AG09309 (cell line): ENCODE measurements around the gene MAP6.

Source experiments
- DNase-seq: peaks from one replicate; pipeline ENCODE4 v3.0.0-alpha.2; 2010; ENCODE audit warnings: low read depth
- H3K4me3 ChIP-seq: 2 replicates; pipeline ENCODE4 v1.5.1; 2011; ENCODE audit warnings: mild to moderate bottlenecking, low read depth, low read length, moderate library complexity; ENCODE audit not compliant: control insufficient read depth
- TF ChIP-seq, protein P1 (sequence below): IDR thresholded peaks from 2 replicates; pipeline ENCODE4 v1.5.1; 2011; ENCODE audit warnings: mild to moderate bottlenecking, low read depth, low read length, inconsistent platforms; ENCODE audit not compliant: insufficient read depth, control insufficient read depth; ENCODE audit errors: missing control alignments

The MAP6 gene

DNA sequence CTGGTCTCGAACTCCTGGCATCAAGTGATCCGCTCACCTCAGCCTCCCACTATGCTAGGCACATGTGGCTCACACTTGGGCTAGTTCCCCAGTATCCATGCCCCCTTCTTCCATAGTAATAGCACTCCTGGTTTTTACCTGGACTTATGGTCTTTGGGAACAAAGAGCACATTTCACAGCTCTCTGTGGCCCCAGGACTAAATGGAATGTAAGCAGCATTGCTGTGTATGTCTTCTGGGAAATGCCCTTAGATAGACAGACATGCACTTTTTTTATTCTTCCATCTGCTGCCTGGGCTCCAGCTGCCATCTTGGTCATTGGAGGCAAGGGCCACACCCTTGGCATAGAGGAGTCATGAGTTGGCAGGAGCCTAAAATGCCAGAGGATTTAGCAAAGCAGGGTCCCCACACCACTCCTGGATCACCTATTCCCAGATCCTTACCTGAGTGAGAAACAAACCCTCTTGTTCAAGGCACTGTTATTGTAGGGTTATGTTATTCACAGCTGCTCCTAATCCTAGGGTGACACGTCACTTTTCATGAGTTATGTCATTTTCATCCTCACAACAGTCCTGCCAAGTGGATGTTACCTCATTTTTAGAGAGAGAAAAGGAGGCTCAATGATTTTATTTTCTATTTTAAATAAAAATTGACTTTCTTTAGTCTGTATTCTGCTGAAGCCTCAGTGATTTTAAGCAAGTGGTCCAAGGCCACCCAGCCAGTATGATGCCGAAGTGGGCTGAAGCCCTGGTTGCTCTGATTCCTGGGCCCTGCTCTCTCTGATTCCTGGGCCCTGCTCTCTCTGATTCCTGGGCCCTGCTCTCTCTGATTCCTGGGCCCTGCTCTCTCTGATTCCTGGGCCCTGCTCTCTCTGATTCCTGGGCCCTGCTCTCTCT, 127.4 kb downstream of the MAP6 start:
- no peak overlapping the region for H3K4me3 ChIP-seq
- no peak for DNase-seq
- TF ChIP-seq, protein P1, sequence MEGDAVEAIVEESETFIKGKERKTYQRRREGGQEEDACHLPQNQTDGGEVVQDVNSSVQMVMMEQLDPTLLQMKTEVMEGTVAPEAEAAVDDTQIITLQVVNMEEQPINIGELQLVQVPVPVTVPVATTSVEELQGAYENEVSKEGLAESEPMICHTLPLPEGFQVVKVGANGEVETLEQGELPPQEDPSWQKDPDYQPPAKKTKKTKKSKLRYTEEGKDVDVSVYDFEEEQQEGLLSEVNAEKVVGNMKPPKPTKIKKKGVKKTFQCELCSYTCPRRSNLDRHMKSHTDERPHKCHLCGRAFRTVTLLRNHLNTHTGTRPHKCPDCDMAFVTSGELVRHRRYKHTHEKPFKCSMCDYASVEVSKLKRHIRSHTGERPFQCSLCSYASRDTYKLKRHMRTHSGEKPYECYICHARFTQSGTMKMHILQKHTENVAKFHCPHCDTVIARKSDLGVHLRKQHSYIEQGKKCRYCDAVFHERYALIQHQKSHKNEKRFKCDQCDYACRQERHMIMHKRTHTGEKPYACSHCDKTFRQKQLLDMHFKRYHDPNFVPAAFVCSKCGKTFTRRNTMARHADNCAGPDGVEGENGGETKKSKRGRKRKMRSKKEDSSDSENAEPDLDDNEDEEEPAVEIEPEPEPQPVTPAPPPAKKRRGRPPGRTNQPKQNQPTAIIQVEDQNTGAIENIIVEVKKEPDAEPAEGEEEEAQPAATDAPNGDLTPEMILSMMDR: no peak

DNA sequence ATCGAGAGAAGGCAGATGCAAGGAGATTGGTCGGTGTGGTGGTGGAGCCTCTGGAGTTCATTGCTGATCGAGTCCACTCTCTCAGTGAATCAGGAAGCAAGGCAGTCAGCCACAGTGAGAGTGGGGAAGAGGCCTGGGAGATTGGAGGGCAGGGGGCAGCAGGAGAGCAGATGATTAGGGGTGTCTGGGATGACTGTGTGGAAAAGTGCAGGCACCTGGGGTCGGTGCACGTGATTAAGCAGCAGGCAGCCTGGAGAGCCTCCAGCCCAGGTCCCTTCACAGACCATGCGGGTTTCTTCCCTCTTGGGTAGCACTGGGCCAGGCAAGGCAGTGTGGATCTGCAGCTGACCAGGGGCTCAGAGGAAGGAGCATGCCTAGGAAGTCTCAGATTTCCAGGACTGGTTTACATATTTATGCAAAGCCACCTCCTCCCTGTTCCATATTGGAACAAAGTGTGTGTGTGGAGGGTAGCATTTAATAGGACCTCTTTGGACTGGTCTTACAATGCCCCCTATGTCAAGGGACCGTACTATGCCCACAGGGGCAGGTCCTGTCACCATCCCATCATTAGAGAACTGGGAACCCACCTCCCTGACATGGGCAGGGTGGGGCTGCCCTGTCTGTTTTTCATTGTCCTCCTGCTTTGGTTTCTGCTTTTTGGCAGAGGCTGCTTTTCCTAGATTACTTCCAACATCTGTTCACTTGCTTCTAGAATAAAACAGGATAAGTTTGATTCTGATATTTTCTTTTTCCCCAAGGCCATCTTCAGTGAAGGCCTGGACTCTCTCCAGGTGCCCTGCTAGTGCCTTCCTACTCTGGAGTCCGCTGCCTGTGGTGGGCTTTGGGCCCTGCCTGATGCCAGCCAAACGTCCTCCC, 129.1 kb downstream of the MAP6 start:
- no peak for DNase-seq
- TF ChIP-seq, protein P1: no peak
- H3K4me3 ChIP-seq: no peak overlapping the region

DNA sequence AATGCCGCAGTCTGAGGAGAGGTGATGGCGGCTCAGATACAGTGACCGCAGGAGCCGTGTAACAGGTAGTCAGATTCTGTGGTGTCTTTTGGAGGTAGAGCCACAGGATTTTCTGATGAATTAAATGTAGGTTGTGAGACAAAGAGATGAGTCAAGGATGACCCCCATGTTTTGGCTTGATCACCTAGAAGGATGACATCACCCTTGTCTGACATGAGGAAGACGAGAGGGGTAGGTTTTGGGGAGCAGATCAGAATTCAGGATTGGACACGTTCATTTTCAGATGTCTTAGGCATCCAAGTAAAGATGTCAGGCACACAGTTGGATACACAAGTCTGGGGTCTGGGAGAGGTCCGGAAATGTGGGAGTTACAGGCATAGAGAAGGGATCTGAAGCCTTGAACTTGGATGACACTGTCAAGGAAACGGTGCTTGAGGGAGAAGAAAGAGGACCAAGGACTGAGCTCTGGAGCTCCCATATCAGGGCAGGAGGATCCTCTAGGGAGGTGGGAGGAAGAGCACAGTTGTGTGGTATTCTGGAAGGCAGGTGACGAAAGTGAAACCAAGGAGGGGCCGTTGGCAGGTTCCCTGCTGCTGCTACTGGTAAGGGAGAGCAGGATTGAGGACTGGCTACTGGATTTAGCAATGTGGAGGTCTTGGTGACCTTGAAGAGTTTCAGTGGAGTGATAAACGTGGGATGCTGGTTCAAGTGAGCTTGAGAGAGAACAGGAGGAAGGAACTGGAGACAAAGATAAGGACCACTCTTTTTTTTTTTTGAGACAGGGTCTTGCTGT, 130.5 kb downstream of the MAP6 start:
- no peak overlapping the region for H3K4me3 ChIP-seq
- TF ChIP-seq, protein P1: no peak
- no peak for DNase-seq

DNA sequence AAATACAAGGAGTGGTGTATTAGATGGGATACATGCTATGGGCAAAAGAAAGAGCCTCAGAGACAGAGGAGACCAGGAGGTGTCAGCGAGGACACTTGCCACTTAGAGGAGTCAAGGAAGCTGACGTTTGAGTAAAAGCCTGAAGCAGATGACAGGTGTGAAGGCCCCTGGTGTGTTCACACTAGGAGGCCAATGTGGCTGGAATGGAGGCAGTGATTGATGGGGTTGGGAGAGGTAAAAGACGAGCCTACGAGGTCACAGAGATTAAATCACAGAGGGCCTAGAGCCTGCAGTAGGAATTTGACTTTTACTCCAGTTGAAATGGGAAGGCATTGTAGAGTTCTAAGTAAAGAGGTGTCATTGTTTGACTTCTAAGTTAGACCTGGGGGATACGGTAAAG, 131.1 kb downstream of the MAP6 start:
- no peak overlapping the region for H3K4me3 ChIP-seq
- TF ChIP-seq, protein P1: no peak
- no peak for DNase-seq
